ENCODE results near the gene ICA1. TPM values are rescaled to one million over a fixed set of nuclear protein-coding genes. Genes with fewer than 3 reads are reported as not detected.

ICA1 gene
- total RNA-seq, 3 donors from 2014 or later, result 22.1 to 70.1 (median 45.7) TPM

Other genes with a start within 250 kb of the ICA1 start
- under 1 TPM in 1 of 3 donors, not detected in 2; 0.29 TPM for gene NXPH1, start 171.4 kb upstream of the ICA1 start, total RNA-seq

Measured in breast epithelium (tissue), 3 donors.